ENCODE measurements around the gene CAMK2D.

DNA sequence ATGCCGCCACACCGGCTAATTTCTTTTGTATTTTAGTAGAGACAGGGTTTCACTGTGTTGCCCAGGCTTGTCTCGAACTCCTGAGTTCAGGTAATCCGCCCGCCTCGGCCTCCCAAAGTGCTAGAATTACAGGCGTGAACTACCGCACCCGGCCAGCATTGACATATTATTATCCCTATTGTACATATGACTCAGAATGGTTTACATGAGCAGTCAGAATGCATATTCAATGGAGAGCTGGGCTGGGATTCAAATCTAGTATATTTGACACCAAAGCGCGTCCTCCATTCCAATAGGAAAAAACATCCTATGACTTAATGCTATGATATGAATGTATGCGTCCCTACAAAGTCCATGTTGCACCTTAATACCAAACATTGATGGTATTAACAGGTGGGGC, 281.4 kb downstream of the CAMK2D start:
- no peak for TF ChIP-seq EZH2 (IDR thresholded peaks at IDR 0.05)
- no peak for TF ChIP-seq POLR2AphosphoS5 (IDR thresholded peaks at IDR 0.05; ENCODE audit: borderline replicate concordance, low read depth, low read length)
- no peak for TF ChIP-seq FOXP2 (optimal IDR thresholded peaks at IDR 0.05; ENCODE audit: control extremely low read depth, extremely low read length, insufficient read depth)
